B cell (primary cell): Measurements from ENCODE around the gene CUL3.

Source experiments
- CTCF ChIP-seq: fragments of 200-600 bp; IDR thresholded peaks from one replicate; pipeline ENCODE4 v1.8.0; 2022; ENCODE audit warnings: antibody characterized with exemption, mild to moderate bottlenecking
- EZH2 ChIP-seq: IDR thresholded peaks from 2 replicates; pipeline ENCODE4 v1.6.1; 2012; ENCODE audit warnings: borderline replicate concordance, low read depth, mild to moderate bottlenecking, moderate library complexity, low read length; ENCODE audit not compliant: insufficient read depth, poor library complexity, severe bottlenecking

GRCh38 chr2:224563537-224563936 lies 21.6 kb downstream of the CUL3 start:
- TF ChIP-seq EZH2 (no peak), CTCF (no peak)
